Kidney epithelial cell (primary cell): ENCODE results near the gene TTC33. TPM values are rescaled to one million over a fixed set of nuclear protein-coding genes. Genes with fewer than 3 reads are reported as not detected.
"Not testable (repeated sequence)": the region's sequence is repeated elsewhere in the genome, so short reads cannot be mapped to it uniquely, and the experiment has no call there.

ENCODE experiments used
- DNase-seq: peaks from one replicate; pipeline ENCODE4 v3.0.0-alpha.2; 2010; ENCODE audit warnings: low read depth
- H3K27me3 ChIP-seq: 2 replicates; pipeline ENCODE4 v1.6.0; 2011; ENCODE audit warnings: low read length; ENCODE audit not compliant: control insufficient read depth, insufficient read depth
- H3K36me3 ChIP-seq: 2 replicates; pipeline ENCODE4 v1.5.1; 2011; ENCODE audit warnings: low read length; ENCODE audit not compliant: control insufficient read depth, insufficient read depth
- H3K4me3 ChIP-seq: 2 replicates; pipeline ENCODE4 v1.5.1; 2011; ENCODE audit warnings: low read depth, mild to moderate bottlenecking, control low read depth, low read length
- CTCF ChIP-seq: IDR thresholded peaks from 2 replicates; pipeline ENCODE4 v1.5.1; 2011; ENCODE audit warnings: mild to moderate bottlenecking, moderate library complexity, low read length, control low read depth, inconsistent platforms; ENCODE audit not compliant: insufficient read depth, poor library complexity, severe bottlenecking
- total RNA-seq: library from RNA; depleted of rRNA; stranded (reverse); fragments of >200 nt; gene quantifications from 2 replicates; pipeline ENCODE4 v1.2.3, GENCODE V29; 2015

TTC33 gene
- total RNA-seq, 1 donor from 2014 or later: 13.8 TPM

- DNase-seq: no peak
- Histone ChIP-seq H3K4me3 (no peak overlapping the region), H3K27me3 (no peaks in the 10 kb centered on the region), H3K36me3 (no peaks in the 10 kb centered on the region)
- TF ChIP-seq CTCF: no peak
Observed at GRCh38 chr5:40572391-40572790, 183.4 kb downstream of the TTC33 start.

DNA sequence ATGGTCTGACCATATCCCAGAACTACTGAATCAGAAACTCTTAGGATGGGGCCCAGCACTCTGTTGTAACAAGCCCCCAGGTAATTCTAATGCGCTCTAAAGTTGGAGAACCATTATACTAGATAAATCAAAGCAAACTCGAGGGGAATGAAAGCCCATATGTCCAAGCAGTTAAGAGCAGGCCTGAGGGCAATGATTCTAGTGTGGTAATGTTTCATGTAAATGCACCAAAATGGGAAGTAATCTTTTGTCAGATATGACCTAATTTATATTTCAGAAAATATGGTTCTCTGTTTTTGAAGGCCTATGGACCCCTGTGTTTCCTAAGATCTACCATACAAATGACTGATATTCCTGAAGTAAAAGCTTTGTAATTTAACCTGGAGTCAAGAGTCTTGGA is 184.0 kb downstream of the TTC33 start:
- no peak for TF ChIP-seq CTCF
- Histone ChIP-seq H3K27me3 (no peaks in the 10 kb centered on the region), H3K36me3 (no peaks in the 10 kb centered on the region), H3K4me3 (no peak overlapping the region)
- DNase-seq: no peak

- H3K36me3 ChIP-seq: no peaks in the 10 kb centered on the region
- no peak overlapping the region for H3K4me3 ChIP-seq
- DNase-seq: peak; percentile 78
- TF ChIP-seq CTCF: no peak
- H3K27me3 ChIP-seq: no peaks in the 10 kb centered on the region
Observed at GRCh38 chr5:40570408-40571129, 185.2 kb downstream of the TTC33 start.

GRCh38 chr5:40569546-40570270 is 186.1 kb downstream of the TTC33 start:
- TF ChIP-seq CTCF: no peak
- H3K27me3 ChIP-seq: no peaks in the 10 kb centered on the region
- H3K36me3 ChIP-seq: no peaks in the 10 kb centered on the region
- H3K4me3 ChIP-seq: no peak overlapping the region
- DNase-seq: no peak

GRCh38 chr5:40568548-40568947 is 187.2 kb downstream of the TTC33 start:
- no peak for TF ChIP-seq CTCF
- H3K27me3 ChIP-seq: no peaks in the 10 kb centered on the region
- DNase-seq: no peak
- H3K4me3 ChIP-seq: no peak overlapping the region
- no peaks in the 10 kb centered on the region for H3K36me3 ChIP-seq

DNA sequence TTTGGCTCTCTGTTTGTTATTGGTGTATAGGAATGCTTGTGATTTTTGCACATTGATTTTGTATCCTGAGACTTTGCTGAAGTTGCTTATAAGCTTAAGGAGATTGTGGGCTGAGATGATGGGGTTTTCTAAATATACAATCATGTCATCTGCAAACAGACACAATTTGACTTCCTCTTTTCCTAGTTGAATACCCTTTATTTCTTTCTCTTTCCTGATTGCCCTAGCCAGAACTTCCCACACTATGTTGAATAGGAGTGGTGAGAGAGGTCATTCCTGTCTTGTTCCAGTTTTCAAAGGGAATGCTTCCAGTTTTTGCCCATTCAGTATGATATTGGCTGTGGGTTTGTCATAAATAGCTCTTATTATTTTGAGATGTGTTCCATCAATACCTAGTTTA is 192.6 kb downstream of the TTC33 start:
- DNase-seq, H3K27me3 ChIP-seq, H3K4me3 ChIP-seq, H3K36me3 ChIP-seq: not testable (repeated sequence)
